Measurements from ENCODE around the gene HOTAIR. TPM values are rescaled to one million over a fixed set of nuclear protein-coding genes. Genes with fewer than 3 reads are reported as not detected.

HOTAIR gene
- total and polyA plus RNA-seq, 2 donors (not counting 1 experiment from before 2014, with no cell fraction given) = not detected

GRCh38 chr12:53959314-53959713, 15.4 kb downstream of the HOTAIR start:
- no peaks in the 10 kb centered on the region for H3K79me2 ChIP-seq (ENCODE audit: control insufficient read depth, insufficient read depth, low read length)
- DNase-seq (ENCODE audit: low read depth in 2 of 2) = no peak
- H3K27ac ChIP-seq (ENCODE audit: insufficient read depth, low read length) = no peak overlapping the region
- no peak overlapping the region for H3K4me2 ChIP-seq (ENCODE audit: extremely low read depth, insufficient read depth, low read length)
- no peaks in the 10 kb centered on the region for H4K20me1 ChIP-seq (ENCODE audit: control insufficient read depth, extremely low read depth, insufficient read depth, low read length)
- H3K4me1 ChIP-seq (ENCODE audit: control insufficient read depth, extremely low read depth, insufficient read depth, low read length) = no peaks in the 10 kb centered on the region
- peaks cover 93% of the 10 kb centered on the region for H3K27me3 ChIP-seq (ENCODE audit: control insufficient read depth, insufficient read depth, low read length)
- H3K4me3 ChIP-seq (replicated peaks in 1 of 4; ENCODE audit: control extremely low read depth in 1 of 4, insufficient read depth in 1 of 4, low read depth in 3 of 4, low read length in 4 of 4) = no peak overlapping the region
- TF ChIP-seq EZH2 (IDR thresholded peaks at IDR 0.05; ENCODE audit: low read length, missing control alignments) = no peak
- TF ChIP-seq, protein P1, sequence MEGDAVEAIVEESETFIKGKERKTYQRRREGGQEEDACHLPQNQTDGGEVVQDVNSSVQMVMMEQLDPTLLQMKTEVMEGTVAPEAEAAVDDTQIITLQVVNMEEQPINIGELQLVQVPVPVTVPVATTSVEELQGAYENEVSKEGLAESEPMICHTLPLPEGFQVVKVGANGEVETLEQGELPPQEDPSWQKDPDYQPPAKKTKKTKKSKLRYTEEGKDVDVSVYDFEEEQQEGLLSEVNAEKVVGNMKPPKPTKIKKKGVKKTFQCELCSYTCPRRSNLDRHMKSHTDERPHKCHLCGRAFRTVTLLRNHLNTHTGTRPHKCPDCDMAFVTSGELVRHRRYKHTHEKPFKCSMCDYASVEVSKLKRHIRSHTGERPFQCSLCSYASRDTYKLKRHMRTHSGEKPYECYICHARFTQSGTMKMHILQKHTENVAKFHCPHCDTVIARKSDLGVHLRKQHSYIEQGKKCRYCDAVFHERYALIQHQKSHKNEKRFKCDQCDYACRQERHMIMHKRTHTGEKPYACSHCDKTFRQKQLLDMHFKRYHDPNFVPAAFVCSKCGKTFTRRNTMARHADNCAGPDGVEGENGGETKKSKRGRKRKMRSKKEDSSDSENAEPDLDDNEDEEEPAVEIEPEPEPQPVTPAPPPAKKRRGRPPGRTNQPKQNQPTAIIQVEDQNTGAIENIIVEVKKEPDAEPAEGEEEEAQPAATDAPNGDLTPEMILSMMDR (conservative IDR thresholded peaks at IDR 0.05 in 1 of 2, IDR thresholded peaks at IDR 0.05 in 1 of 2; ENCODE audit: low read depth in 1 of 2, low read length in 2 of 2) = no peak
- no peaks in the 10 kb centered on the region for H3K9me3 ChIP-seq (ENCODE audit: control insufficient read depth, insufficient read depth, low read depth, low read length)
- H2AFZ ChIP-seq (ENCODE audit: low read length) = no peak overlapping the region
- no peaks in the 10 kb centered on the region for H3K36me3 ChIP-seq (ENCODE audit: control insufficient read depth, insufficient read depth, low read length)
- no peak overlapping the region for H3K9ac ChIP-seq (ENCODE audit: insufficient read depth, low read length)

DNA sequence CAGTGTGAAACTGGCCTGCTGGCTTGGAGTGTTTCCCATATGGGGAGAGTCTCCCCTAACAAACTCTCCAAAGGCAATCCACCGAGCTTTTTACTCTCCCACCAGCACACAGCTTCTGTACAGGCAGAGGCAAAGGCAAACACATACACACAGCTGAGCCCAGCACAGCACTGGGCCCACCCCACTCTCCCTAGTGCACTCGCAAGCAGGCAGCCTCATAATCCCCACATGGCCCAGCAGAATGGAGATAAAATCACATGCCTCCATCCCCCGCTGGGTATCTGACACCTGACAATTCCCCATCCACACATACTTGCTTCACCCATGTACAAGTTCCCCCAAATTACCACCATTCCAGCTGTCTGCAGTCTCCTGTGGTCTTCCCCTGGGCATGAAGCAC, 16.6 kb downstream of the HOTAIR start:
- H3K79me2 ChIP-seq (ENCODE audit: control insufficient read depth, insufficient read depth, low read length) = no peaks in the 10 kb centered on the region
- TF ChIP-seq, protein P1 (conservative IDR thresholded peaks at IDR 0.05 in 1 of 2, IDR thresholded peaks at IDR 0.05 in 1 of 2; ENCODE audit: low read depth in 1 of 2, low read length in 2 of 2) = no peak
- TF ChIP-seq EZH2 (IDR thresholded peaks at IDR 0.05; ENCODE audit: low read length, missing control alignments) = no peak
- DNase-seq (ENCODE audit: low read depth in 2 of 2) = no peak
- no peaks in the 10 kb centered on the region for H3K9me3 ChIP-seq (ENCODE audit: control insufficient read depth, insufficient read depth, low read depth, low read length)
- no peaks in the 10 kb centered on the region for H3K4me1 ChIP-seq (ENCODE audit: control insufficient read depth, extremely low read depth, insufficient read depth, low read length)
- no peak overlapping the region for H2AFZ ChIP-seq (ENCODE audit: low read length)
- no peaks in the 10 kb centered on the region for H3K36me3 ChIP-seq (ENCODE audit: control insufficient read depth, insufficient read depth, low read length)
- no peaks in the 10 kb centered on the region for H4K20me1 ChIP-seq (ENCODE audit: control insufficient read depth, extremely low read depth, insufficient read depth, low read length)
- H3K27me3 ChIP-seq (ENCODE audit: control insufficient read depth, insufficient read depth, low read length) = peaks cover 93% of the 10 kb centered on the region
- no peak overlapping the region for H3K4me3 ChIP-seq (replicated peaks in 1 of 4; ENCODE audit: control extremely low read depth in 1 of 4, insufficient read depth in 1 of 4, low read depth in 3 of 4, low read length in 4 of 4)
- H3K9ac ChIP-seq (ENCODE audit: insufficient read depth, low read length) = no peak overlapping the region
- no peak overlapping the region for H3K27ac ChIP-seq (ENCODE audit: insufficient read depth, low read length)
- H3K4me2 ChIP-seq (ENCODE audit: extremely low read depth, insufficient read depth, low read length) = no peak overlapping the region

DNA sequence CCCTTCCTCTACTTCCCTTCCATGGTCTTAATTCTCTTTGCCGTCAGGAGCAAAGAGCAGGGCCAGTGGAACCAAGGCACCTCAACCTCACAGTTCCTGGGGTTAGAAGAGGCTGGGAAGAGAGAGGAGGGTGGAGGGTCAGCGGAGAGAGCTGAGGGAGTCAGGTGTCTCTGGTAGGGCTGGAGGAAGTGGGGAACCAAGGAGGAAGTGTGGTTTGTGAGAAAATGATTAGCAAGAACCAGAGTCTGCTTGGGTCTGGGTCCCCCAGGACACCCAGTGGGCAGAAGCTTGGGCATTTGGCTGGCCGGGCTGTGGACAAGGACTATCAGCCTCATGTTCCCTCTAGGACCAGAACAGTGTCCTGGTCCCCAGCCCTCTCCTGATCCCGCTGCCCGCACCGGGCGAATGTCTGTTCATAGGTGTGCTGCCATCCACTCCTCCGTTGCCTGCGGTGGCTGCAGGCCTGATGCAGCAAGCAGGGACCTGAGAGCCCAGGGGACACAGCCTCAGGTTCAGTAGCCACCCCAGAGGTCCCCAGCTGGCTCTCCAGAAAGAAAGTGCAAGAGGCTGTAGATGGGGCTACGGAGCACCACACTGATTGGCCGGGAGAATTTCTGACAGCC, 17.7 kb downstream of the HOTAIR start:
- Histone ChIP-seq H3K4me2 (ENCODE audit: extremely low read depth, insufficient read depth, low read length) (no peak overlapping the region), H2AFZ (ENCODE audit: low read length) (no peak overlapping the region), H3K79me2 (ENCODE audit: control insufficient read depth, insufficient read depth, low read length) (no peaks in the 10 kb centered on the region), H3K36me3 (ENCODE audit: control insufficient read depth, insufficient read depth, low read length) (no peaks in the 10 kb centered on the region), H3K9ac (ENCODE audit: insufficient read depth, low read length) (no peak overlapping the region), H3K4me3 (replicated peaks in 1 of 4; ENCODE audit: control extremely low read depth in 1 of 4, insufficient read depth in 1 of 4, low read depth in 3 of 4, low read length in 4 of 4) (no peak overlapping the region), H3K4me1 (ENCODE audit: control insufficient read depth, extremely low read depth, insufficient read depth, low read length) (no peaks in the 10 kb centered on the region), H4K20me1 (ENCODE audit: control insufficient read depth, extremely low read depth, insufficient read depth, low read length) (no peaks in the 10 kb centered on the region), H3K27me3 (ENCODE audit: control insufficient read depth, insufficient read depth, low read length) (peaks cover 96% of the 10 kb centered on the region), H3K27ac (ENCODE audit: insufficient read depth, low read length) (no peak overlapping the region), H3K9me3 (ENCODE audit: control insufficient read depth, insufficient read depth, low read depth, low read length) (no peaks in the 10 kb centered on the region)
- no peak for DNase-seq (ENCODE audit: low read depth in 2 of 2)
- peak; percentile 50 for TF ChIP-seq EZH2 (IDR thresholded peaks at IDR 0.05; ENCODE audit: low read length, missing control alignments)
- TF ChIP-seq, protein P1 (conservative IDR thresholded peaks at IDR 0.05 in 1 of 2, IDR thresholded peaks at IDR 0.05 in 1 of 2; ENCODE audit: low read depth in 1 of 2, low read length in 2 of 2) = no peak
